HL-60/S4 treated with retinoic acid at 250 ng/mL for 4 days and 3 days (cell line): Measurements from ENCODE around the gene SEMA5B.

Experiments
- in situ Hi-C: fragments of 300-500 bp; cut with MboI; formaldehyde crosslinking; loops from 2 replicates; pipeline ENCODE4 v1.7.0; 2022; ENCODE audit warnings: low sequenced_read_pairs

Gene SEMA5B

GRCh38 chr3:122974764-122975162 is 52.8 kb downstream of the SEMA5B start:
- in situ Hi-C loops, result no loop called here

- in situ Hi-C loops, result no loop called here
These were observed 53.5 kb downstream of the SEMA5B start for GRCh38 chr3:122973893-122974615.

- in situ Hi-C loops, result no loop called here
These were observed 55.4 kb downstream of the SEMA5B start for GRCh38 chr3:122972141-122972540.

GRCh38 chr3:122969585-122970469 is 57.7 kb downstream of the SEMA5B start:
- in situ Hi-C loops, result no loop called here

- in situ Hi-C loops, result no loop called here
These were observed 59.8 kb downstream of the SEMA5B start for GRCh38 chr3:122967765-122968164.

- in situ Hi-C loops, result no loop called here
These were observed 60.2 kb downstream of the SEMA5B start for GRCh38 chr3:122967356-122967755.

DNA sequence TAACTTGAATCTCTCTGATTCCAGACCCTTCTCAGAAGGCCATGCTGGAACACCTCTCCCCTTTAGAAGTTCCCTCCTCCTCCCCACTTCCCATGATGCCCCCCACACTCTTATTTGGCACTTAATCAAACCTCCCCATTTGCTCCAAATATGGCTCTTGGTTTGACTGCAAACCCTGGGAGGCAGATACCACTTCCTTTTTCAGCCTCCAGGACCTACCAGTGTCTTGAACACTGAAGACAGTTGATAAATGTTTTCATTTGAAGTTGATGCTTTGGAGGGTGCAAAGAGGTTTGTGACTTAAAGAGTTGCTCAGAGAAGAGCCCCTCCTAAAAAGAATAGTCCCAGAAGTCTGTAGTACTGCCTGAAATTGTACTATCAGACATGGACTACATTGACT is 61.5 kb downstream of the SEMA5B start:
- in situ Hi-C loops, result no loop called here

DNA sequence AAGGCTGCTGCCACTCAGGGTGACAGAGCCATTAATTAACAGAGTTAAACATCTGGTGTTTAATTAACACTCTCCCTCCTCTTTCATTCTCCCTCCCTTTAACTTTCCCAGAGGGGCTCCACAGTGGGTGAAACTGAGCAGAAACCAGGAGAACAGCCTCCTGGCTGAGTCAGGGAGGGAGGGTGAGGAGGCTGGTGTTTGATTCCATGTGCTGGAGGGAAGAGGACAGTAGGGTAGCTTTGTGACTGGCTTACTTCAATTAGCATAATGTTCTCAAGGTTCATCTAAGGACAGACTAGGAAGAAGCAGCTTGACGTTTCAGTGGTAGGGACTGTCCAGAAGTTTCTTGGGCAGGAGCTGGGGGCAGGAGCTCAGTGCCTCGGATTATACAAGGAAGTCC is 62.8 kb downstream of the SEMA5B start:
- in situ Hi-C loops, result no loop called here

- in situ Hi-C loops, result no loop called here
These were observed 65.4 kb downstream of the SEMA5B start for GRCh38 chr3:122962149-122962548.

DNA sequence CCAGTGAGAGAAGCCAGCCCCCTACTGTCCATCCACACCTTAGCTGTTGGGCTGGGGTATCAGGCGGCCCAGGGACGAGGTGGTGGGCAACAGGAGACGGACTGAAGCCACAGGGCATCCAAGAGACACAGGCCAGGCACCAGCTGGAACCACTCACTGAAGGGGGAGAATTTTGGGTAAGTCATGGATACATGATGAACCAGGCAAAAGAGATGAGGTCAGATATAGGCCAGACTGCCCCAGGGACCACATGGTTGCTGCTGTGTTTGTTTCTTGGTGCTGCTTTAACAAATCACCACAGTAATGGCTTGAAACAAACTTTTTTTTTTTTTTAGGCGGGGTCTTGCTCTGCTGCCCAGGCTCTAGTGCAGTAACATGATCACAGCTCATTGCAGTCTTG is 66.4 kb downstream of the SEMA5B start:
- in situ Hi-C loops, result no loop called here

GRCh38 chr3:122960652-122961051 is 66.9 kb downstream of the SEMA5B start:
- in situ Hi-C loops, result no loop called here

DNA sequence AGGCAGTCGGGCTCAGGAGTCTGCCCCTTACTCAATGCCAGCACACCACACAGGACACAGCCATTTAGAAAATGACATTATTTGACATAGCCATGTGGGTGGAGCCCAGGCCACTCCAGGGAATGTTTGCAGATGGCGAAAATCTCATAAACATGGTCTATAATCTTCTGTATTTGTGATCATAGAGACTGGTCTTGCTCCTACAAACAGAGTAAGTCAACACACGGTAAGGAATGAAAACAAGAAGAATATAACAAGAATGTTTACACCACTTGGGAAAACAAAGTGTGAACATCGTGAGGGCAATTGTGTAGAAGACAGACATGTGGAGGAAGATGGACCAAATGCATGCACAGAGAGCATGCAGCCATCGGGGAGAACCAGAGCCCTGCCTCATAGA is 68.2 kb downstream of the SEMA5B start:
- in situ Hi-C loops, result no loop called here

DNA sequence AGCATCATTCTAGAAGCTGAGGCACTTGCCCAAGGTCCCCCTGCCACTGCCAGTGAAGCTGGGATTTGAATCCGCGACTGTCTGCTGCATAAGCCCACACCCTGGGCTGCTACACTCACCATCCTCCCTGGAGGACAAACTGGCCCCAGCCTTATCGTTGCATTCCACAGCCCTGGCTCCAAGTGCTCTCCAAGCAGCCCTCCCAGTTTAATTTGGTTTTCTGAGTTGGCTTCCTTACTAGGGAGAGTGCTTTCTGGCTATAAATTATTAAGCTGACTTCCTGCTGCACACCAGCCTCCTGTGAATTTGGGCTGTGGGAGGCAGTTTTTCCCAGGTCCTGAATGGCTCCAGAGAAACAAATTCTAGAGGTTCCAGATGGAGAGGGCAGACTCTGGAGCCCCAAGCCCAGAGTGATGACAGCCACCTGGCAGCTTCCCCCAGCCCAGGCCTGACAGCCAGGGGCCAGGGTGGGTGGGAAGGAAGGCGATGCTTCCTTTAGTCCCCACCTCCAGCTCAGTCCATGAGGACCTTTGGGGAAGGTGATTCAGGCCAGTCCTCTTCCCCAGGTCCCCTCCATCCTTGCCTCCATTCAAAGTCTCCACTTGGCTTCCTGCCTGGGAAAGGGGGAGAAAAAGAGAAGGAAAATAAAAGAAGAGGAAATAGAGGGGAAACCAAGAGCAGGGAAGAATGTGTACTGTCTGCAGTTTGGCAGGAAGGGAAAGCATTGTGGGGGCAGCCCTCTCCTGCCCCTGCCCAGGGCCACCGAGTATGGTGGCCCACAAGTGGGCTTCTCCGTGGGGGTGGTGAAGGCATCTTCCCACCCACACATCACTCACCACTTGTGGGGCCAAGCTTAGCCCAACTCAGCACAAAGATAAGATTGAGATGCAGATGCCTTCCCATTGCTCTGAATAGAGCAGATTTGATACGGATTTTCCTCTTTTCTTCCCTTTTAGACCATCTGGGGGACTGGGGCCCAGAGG is 69.6 kb downstream of the SEMA5B start:
- in situ Hi-C loops, result no loop called here

- in situ Hi-C loops, result no loop called here
These were observed 70.7 kb downstream of the SEMA5B start for GRCh38 chr3:122956693-122957455.

DNA sequence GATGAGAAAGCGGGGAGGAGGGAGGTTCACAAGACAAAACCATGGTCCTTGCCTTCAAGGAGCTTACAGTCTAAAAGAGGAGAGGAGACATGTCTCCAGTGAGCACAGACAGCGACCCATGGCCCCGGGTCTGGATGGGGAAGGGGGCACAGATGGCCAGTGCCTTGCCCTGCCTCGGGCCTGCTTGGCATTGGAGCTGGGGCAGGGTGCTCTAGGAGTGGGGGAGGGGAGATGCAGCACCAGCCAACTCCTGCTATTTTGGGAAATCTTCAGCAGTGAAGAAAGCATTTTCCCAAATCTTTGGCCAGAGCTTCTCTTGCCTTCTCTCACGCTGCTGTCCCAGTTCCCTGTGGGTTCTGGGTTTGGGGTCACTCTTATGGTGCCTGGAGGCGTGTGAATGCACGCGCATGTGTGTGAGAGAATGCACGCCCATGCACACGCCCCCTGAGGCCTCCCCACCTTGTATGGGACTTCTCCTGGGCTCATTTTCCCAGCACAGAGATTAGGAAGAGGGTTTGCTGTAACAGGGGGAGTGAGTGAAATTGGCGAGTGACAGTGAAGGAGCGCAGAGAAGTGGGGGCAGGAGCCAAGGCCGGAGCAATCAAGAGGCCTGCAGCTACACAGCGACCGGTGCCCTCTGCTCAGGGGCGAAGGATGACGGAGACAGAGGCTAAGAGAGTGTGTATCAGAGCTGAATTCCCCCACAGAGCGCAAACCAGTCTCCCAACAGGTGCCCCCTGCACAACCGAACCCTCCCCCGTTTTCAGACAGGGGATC is 71.5 kb downstream of the SEMA5B start:
- in situ Hi-C loops, result no loop called here

- in situ Hi-C loops, result no loop called here
These were observed 75.0 kb downstream of the SEMA5B start for GRCh38 chr3:122952520-122952919.

- in situ Hi-C loops, result no loop called here
These were observed 79.2 kb downstream of the SEMA5B start for GRCh38 chr3:122948408-122948807.

DNA sequence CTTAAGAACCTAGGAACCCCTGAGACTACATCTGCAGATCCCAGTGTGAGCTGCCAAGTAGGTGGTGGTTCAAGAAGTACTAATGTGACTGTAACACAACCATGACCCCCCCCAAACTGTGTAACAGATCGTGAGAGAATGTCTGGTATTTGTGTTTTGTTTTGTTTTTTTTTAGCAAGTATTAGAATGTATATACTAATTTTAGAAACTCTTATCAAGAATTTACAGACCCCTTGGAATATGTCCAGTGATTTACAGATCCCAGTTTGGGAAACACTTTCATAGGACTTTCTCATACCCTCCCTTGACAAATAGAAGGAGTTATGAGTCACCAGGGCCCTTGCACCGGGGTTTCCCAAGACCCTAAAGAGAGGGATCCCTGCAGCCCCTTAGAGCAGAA is 79.8 kb downstream of the SEMA5B start:
- in situ Hi-C loops, result no loop called here

DNA sequence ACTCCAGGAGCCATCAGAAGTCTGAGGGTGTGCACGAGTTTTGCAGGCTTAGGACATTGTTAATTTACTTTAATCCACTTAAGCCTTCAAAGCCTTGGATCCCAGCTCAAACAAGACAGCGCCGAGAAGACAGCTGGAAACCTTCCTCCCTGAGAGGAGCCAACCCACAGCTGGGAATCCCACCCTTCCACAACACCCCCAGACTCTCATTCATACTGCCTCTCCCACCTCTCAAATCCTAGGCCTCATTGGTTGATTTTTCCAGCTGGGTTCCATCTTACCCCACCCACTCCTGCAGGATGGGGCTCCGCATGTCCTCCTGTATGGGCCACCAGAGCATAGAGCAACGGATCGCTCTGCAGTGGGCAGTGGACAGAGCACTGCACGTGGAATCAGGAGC is 80.4 kb downstream of the SEMA5B start:
- in situ Hi-C loops, result no loop called here

GRCh38 chr3:122946185-122946584 is 81.4 kb downstream of the SEMA5B start:
- in situ Hi-C loops, result no loop called here
